NCI-H526 treated with DMSO at 0.1 percent for 48 hours (cell line): Measurements from ENCODE around the gene LLGL1.

Experiments
- DNase-seq: peaks from one replicate; lab custom pipeline; 2025; lab: John Stamatoyannopoulos, UW

LLGL1 gene

DNA sequence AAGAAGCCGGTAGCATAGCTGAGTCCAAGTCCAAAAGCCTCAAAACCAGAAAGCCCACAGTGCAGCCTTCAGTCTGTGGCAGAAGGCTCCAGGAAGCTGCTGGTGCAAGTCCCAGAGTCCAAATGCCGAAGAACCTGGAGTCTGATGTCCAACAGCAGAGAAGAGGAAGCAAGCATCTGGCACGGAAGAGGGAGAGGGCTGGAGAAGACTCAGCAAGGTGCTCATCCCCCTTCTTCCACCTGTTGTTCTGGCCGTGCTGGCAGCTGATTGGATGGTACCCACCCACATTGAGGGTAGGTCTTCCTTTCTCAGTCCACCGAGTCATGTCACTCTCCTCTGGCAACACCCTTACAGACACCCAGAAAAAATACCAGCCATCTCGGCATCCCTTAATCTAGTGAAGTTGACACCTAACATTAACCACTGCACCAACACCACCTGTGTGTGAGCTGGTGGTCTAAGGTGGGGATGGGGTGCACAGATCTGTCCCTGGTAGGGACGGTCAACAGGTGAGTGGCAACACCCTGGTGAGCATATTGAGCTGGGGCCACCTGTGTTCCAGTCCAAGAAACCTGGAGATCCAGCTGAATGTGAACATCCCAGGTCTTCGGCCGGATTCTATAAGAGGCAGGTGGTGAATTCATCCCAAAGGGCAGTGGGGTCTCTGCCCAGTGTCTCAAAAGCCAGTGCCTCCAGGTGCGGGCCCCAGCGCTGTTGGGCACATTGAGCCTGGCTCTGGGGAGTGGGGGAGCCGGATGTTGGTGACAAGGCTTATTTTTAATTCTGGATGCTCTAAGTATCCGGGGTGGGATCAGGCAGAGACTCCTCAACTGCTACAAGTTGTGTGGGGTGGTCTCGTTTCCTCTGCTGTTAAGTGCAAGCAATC lies 44.9 kb downstream of the LLGL1 start:
- DNase-seq, result no peak

GRCh38 chr17:18277076-18277475 lies 51.6 kb downstream of the LLGL1 start:
- DNase-seq, result no peak

DNA sequence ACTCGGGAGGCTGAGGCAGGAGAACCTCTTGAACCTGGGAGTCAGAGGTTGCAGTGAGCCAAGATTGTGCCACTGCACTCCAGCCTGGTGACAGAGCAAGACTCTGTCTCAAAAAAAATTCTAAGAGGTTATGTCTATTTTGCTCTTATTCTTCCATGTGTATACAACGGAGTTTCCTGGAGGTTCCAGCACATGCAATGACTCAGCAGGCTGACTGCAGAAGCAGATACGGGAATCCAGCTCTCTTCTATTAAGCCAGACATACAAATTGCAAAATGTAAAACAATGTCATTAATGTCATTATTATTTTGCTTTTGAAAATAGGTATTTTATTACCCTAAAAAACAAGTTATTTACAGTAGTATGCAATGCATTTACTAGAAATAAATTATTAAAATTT lies 53.4 kb downstream of the LLGL1 start:
- DNase-seq, result no peak

DNA sequence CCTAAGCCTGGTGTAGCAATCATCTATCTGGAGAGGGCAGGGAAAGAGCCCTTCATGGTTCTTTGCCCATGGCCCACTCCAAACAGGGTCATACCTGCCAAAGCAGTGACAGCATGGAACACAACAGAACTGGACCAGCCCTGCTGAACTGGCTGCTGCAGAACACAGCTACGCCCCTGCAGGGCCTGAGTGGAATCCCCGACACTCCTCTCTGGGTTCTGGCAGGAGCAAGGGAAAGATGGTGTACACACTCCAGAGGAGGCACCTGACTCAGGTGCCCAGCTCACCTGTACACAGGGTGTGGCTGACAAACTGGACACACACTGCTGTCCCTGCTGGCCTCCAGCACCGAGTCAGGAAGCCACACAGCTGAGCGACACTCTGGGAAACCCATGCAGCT lies 54.8 kb downstream of the LLGL1 start:
- no peak for DNase-seq

GRCh38 chr17:18280766-18281371 lies 55.4 kb downstream of the LLGL1 start:
- peak; percentile 90 for DNase-seq

- DNase-seq, result no peak
Measured at GRCh38 chr17:18281788-18282187, 56.4 kb downstream of the LLGL1 start.

GRCh38 chr17:18285296-18285695 lies 59.9 kb downstream of the LLGL1 start:
- DNase-seq, result no peak

GRCh38 chr17:18291718-18292540 lies 66.5 kb downstream of the LLGL1 start:
- DNase-seq, result no peak
